GM18517 (cell line): Measurements from ENCODE around the gene PVALEF.

Experiments used
- ATAC-seq: cut with Tn5 transposase; IDR thresholded peaks from one replicate; pipeline ENCODE4 v1.9.1; 2021; ENCODE audit warnings: mild to moderate bottlenecking, moderate library complexity; ENCODE audit not compliant: unreplicated experiment

The PVALEF gene

DNA sequence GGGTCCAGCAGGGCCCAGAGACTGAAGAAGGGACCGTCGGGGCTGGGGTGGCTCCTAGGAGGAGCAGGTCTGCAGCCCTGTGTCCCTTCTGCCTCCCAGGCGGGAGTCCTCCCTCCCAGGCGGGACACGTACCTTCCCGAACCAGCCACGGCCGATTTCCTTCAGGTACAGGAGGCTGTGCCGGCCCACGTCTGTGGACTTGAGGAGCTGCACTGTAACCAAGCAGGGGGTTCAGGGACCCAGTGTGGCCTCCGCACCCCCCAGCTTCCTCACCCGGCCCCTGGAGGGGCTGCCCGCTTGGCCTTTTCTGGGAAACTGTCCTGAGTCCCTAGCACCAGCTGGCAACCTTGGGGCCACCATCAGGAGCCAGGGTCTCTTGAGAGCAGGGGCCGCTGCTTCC lies 37.0 kb upstream of the PVALEF start:
- no peak for ATAC-seq

DNA sequence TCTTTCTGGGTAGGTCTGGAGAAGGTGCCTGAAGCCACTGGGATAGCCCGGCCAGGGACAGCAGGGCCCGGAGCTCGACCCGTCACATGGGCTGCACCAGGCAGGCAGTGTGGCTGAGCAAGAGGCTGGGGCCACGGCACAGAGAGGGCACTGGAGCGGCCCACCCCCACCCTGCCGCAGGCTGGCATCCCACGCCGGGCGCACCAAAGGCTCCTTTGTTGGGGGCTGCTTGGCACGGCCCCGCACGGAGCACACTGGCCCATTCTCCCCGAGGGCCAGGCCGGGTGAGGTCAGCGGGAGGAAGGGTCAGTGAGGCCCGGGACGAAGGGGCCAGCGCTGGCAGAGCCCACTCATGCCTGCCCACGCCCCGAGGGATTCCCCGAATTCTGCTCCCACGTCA lies 36.5 kb upstream of the PVALEF start:
- ATAC-seq = no peak

DNA sequence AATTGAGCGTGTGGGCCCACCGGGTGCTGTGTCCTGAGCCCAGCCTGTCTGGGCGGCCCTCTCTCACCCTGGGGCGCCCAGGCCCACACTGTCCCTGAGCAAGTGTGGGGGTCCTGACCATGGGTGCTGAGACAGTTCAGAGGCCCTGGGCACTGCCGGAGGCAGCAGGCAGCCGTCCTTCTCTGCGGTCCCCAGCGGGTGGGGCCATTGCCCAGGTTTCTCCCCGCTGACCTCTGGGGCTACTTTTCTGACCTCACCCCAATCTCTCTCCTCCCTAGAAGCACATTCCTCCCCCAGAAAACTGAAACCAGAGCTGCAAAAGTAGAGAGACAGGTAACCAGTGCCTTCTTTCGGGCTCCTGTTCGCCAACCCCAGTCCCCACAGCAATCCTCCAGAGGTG lies 36.0 kb upstream of the PVALEF start:
- ATAC-seq = no peak

DNA sequence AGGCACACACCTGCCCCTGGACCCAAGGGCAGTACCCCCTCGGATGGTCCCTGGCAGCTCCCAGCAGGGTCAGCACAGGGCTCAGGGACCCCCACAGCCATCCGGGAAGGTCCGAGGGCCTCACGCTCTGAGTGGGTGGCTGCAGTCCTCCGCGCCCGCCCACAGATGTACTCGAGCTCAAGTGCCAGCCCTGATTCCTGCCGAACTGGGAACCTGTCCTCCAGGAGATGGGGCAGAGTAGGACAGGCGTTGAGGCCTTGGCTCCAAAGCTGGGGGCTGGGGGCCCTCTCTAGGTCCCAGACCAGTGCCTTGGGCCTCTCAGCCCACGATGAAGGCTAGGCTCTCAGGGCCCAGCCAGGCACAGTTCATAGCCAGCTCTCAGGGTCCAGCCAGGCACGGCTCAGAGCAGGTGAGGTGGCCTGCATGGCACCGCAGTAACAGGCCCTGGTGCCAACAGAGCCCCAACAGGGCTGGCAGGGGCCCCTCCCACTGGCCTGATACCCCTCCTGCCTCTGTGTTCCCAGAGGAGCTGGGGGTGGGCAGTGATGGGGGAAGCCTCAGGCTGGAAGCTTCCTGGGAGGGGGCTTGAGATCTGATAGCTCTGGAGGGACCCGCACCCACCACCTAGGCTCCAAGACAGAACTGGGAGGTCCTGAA lies 35.5 kb upstream of the PVALEF start:
- ATAC-seq = no peak

DNA sequence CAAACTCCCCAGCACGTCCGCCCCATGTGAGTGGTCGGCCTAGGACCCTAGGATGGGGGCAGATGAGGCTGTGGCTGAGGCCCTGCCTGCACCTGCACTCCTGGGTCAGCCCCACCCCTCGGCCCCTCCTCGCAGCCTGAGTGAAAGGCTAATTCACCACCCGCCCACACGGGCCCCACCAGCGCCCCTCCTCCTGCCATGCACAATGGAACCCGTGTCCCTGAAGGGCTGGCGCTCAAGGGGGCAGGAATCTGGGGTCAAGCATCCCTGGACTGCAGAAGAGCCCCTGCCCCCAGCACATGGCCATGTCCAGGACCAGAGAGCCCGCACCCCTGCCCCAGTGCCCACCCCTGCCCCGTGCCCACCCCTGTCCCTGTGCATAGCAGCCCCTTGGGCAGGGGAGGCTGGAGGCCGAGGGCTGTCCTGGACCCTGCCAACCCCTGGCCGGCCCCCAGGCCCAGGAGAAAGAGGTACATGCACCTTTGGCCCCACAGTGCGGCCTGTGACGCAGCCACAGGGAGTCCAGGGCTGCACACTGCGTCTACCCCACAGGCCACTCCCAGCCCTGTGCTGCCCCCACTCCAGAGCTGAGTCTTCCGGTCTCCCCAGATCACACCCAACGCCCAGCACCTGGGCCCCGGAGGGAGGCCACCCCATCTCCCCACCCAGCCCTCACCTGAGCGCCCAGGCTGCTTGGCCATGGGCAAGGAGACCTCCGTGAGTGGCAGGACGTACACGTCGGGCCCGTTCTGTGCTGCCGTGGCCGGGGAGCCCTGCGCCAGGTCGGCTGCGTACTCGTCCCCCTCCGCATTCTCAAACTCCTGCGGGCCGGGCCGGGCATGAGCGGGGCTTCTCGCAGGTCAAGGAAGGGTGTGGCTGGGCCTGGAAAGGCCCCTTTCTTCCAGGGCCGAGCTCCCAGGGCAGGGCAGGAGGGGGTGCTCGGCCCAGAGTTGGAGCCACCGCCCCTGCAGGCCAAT lies 34.6 kb upstream of the PVALEF start:
- no peak for ATAC-seq

DNA sequence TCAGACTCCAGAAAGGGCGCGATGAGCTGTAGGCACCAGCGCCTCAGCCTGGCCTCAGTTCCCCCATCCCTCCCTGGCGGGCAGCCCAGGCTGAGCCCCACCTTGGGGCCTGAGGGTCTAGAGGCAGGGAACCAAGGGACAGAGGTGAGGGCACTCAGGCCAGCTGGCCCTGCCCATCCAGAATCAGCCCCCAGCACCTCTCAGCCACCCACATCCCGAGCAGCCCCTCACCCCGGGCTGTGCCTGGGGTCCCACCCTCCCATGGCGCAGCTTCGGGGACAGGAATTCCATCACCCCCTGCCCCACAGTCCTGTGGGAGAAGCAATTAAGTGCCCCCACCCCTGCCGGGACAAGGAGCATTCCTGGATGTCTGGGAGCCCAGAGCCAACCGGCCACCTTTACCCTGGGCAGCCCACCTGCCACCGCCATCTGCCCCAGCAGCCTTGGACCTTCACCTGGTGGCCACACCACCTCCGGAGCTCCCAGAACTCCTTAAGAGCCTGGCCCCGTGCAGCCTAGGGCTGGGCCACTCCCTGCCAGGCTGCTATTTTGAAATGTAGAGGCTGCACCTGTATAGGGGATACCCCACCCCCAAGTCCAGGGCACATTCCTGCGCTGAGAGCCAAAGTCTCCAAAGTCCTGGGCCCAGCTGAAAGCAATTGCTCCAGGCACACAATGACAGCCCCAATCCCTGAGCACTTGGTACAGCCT lies 33.7 kb upstream of the PVALEF start:
- ATAC-seq = no peak

DNA sequence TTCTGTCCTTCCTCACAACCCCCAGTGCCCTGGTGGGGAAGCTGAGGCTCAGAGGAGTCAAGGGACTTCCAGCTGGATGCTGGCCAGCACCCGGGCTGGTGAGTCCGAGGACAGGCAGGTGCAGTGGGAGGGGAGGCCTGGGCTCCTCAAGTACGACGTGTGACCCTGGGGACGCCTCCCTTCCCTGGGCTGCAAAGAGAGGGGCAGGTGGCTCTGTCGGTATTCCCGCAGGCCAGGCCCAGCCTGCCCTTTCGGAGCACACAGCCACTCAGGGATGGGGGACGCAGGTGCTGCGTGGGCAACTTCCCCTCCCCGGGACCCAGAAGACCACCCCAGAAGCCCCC lies 33.1 kb upstream of the PVALEF start:
- no peak for ATAC-seq

DNA sequence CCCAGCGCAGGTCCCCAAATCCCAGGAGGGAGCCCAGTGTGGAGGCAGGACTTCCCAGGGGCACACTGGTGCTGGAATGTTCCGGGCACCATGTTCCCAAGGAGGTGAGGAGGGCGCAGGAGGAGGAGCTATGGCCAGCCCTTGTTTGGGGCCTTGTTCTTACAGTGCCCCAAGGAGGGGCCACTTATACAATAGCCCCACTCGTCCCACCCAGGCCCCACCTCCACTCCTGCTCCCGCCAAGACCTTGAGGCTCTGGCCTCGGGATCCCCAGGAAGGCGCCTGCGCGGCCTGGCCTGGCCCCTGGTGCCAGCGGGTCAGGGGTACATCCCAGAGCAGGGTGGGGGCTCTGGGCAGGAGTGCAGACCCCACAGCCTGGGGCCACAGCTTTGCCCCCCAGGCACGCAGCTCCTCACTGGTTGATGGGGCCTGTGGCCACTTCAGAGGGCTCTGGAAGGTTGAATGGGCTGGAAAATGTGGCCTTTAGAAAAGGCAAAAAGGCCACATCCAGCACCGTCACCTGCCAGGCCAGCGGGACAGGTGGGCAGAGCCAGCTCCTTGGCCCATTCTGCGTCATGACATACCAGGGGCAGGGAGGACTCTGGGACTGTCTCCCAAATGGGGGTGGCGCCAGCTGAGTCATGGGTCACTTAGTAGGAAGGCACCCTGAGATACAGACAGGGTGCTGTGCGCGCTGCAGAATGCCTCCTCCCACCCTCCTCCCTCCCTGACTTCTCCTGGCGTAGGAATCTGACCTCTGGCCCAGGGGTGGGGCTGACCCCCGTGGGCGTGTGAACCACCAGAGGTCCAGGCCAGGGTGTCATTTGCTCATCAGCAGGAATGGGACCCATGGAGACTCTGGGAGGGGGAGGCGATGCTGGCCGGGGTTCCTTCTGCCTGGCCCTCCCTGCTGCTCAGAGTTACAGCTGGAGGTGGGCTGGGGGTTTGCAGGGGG lies 32.3 kb upstream of the PVALEF start:
- no peak for ATAC-seq

DNA sequence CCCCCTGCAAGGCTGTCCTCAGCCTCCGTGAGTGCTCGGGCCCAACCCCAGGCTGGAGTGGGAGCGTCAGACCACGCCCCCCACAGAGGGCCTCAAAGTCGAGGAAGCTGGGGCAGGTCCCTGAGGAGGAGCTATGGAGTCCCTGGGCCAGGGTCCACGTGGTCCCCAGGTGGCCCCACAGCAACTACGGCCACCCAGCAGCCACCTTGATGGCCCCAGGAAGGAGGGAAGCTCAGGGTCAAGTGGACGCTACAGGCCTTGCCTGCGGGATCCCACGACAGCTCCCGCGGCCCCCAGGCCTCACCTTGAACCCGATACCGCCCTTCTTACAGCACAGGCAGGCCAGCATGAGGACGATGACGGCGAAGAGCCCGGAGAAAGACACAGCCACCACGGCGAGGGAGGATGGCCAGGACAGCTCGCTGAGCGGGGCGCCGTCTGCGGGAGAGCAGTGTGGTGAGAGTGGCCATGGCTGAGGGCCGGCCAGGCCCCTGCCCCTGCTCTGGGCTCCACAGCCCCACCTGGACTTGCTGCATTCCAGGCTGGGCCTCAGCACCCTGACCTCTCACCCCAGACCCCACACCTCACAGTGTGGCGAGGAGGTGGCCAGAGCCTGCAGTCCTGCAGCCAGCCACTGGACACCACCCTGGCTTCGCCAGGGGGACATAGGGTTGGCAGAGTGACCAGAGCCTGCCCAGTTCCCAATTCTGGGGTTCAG lies 31.1 kb upstream of the PVALEF start:
- no peak for ATAC-seq

DNA sequence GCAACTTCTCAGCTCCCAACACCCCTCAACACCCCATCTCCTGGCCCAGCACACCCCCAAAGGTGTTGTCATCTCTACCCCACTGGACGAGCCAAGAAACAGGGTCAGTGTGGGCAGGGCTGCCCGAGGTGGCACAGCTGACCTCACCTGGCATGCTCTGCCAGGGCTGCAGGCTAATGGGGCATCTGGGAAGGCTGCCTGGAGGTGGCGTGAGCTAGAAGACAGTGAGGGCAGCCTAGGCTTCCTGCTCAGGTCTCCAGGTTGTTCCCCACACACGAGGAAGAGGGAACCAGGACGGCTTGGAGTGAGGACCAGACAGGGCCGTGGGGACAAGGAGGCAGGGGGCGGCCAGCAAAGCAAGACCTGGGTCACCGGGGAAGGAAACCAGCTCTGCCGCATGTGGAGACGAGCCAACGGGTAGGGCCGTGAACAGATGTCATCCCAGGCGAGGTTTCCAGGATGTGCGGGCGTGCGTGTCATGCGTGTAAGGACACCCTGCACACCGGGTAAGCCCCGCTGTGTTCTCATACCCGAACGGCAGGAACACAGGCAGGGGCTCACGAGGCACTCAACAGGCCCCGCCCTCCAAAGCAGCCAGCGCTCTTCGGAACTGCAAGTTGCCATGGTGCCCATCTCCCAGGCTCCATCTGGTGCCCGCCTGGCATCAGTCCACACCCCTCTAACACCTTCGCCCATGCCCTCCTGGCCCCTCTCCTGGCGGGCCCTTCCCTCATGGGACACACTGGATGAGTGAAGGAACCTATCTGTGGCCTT lies 29.6 kb upstream of the PVALEF start:
- no peak for ATAC-seq

DNA sequence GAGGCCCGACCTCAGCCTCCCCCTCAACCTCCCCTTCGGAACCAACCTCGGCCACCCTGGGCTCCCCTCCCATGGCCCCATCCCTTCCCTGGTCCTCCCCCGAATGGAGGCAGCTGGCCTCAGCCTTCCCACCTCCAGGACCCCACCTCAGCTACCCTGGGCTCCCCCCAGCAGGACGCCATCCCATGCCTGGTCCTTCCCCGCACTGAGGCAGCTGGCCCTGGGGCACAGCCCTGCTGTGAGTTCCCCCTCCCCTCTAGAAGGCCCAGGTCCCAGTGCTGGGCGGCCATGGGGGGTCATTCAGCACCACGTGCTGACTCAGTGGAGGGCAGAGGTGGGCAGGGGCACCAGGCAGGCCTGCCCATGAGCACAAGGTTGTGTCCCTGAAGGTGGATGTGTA lies 28.9 kb upstream of the PVALEF start:
- ATAC-seq = no peak

DNA sequence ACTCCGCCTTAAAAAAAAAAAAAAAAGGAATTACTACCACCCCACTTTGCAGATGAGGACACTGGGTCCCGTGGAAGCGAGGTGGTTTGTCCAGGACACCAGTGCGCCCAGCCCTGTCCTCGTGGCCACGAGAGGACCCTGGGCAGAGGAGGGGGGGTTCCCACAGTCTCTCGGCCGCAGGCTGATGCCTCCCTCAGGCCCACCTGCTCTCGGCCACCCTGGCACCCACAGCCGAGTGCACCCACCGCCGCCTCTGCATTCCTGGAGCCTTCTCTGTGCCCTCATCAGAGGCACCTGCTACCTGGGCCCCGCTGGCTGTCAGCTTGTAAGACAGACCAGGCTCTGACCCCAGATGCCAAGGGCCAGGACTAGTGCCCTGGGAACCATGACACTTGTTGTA lies 28.1 kb upstream of the PVALEF start:
- ATAC-seq = no peak

DNA sequence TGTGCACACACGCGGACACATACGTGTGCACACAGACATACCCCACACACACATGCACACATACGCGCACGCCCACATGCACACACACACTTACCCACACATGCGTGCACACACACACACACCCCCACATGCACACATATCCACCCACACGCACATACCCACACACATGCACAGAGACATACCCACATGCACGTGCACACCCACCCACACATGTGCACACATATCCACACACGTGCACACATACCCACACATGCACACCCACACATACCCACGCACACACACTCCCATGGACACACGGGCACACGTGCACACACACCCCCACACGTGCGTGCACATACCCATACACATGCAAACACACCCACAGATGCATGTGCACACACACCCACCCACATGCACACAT lies 27.2 kb upstream of the PVALEF start:
- no peak for ATAC-seq

DNA sequence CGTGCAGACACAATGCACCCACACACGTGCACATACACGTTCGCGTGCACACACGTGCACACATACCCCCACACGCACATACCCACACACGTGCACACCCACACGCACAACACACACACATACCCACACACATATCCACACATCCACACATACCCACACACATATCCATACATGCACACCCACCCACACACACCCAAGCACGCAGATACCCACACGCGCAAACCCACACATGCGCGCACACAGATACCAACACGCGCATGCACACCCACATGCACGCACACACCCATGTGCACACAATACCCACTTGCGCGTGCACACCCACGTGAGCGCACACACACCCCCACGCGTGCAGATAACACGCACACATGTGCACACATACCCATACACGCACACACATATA lies 26.8 kb upstream of the PVALEF start:
- ATAC-seq = no peak

DNA sequence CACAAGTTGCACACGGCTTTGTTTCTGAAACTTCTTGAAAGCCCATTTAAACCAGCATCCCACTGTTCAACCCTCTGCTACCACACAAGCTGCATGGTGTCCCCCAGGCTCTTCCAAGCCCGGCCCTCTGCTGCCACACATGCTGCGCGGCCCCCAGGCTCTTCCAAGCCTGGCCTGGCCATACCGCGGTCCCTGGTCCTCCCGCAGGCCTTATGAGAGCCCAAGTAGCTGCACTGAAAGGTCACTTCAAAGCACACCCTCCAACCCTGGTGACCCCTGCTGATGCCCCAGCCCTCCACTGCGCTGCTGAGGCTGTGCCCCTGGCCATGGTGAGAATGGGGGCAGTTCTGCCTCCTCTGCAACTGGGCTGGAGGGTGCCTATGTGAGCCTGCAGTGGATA lies 25.9 kb upstream of the PVALEF start:
- no peak for ATAC-seq

DNA sequence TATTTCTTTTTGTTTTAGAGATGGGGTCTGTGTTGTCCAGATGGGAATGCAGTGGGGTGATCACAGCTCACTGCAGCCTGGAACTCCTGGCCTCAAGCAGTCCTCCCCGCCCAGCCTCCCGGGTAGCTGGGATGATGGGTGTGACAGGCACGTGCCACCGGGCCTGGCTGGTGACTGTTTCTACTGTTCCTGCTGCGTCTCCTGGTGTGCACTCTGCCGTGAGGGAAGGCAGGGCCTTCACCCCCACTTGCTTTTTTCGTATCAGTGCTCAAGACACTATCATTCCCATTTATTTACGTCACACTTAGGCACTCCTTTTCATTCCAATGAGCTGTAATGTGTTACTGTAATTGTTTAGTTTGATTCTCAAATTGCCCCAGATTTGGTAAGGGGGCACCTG lies 25.3 kb upstream of the PVALEF start:
- no peak for ATAC-seq

DNA sequence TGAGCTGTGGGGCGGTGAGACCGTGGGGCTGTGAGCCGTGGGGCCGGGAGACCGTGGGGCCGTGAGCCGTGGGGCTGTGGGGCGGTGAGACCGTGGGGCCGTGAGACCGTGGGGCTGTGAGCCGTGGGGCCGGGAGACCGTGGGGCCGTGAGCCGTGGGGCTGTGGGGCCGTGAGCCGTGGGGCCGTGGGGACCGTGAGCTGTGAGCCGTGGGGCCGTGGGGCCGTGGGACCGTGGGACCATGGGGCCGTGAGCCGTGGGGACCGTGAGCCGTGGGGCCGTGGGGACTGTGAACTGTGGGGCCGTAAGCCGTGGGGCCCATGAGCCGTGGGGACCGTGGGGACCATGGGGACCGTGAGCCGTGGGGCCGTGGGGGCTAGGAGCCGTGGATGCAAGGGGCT lies 24.6 kb upstream of the PVALEF start:
- ATAC-seq = no peak

DNA sequence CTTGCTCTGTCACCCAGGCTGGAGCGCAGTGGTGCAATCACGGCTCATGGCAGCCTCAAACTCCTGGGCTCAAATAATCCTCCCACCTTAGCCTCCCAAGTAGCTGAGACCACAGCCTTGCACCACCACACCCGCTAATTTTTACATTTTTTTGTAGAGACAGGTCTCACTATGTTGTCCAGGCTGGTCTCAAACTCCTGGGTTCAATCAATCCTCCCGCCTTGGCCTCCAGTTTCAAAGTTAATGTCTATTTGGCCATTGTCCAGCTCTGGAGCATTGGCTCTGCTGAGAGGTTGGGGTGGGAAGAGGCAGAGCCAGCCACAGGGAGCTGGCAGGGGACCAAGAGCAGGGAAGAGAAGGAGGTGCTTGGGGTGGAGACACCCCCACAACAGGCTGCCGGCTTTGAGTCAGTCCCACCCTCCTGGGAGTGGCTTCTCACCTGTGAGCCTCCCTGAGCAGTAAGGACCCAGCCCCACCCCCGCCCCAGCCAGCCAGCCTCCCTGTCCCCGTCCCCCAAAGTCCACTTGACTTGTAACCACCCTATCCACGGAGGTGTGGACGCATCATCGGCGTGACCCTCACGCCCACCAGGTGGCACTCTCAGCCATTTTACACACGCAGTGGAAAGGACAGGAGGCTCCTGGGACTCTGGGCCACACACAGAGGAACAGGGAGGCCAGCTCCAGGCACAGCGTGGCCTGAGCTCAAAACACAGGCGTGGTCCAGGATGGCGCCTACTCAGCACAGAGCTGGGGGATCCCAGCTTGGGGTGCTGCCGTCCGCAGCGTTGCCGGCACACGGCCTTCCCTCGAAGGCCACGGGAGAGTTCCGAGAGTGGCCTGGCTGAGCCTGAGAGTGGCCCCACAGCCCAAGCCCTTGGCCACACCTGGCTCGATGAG lies 22.8 kb upstream of the PVALEF start:
- no peak for ATAC-seq

DNA sequence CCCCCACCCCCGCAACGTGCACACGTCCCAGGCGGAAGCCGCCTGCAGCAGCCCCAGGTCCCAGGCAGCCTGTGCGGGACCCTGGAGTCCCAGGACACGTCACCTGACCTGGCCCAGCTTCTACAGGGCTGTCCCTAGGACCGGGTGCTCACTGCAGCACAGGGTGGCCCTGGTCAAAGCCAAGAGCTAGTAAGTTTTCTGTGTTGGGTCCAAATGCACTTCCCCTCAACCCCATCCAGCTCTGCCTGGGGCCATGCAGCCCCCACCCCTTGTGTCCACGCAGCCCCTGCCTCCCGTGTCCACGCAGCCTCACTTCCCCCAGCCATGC lies 22.1 kb upstream of the PVALEF start:
- no peak for ATAC-seq
